CD4-positive, alpha-beta memory T cell (primary cell): ENCODE results near the gene EHD4. TPM values are rescaled to one million over a fixed set of nuclear protein-coding genes. Genes with fewer than 3 reads are reported as not detected.
A peak's percentile ranks its signal among the peaks of the same experiment; 100 is the strongest.

Experiments
- CTCF ChIA-PET: fragments of 350-600 bp; sonication (Branson Sonifier 250); formaldehyde crosslinking; loops from one replicate; lab custom pipeline; 2021; ENCODE audit warnings: inconsistent platforms; ENCODE audit not compliant: partially characterized antibody; lab: Charles Lee
- POLR2A ChIA-PET: fragments of 350-600 bp; sonication (Branson Sonifier 250); formaldehyde crosslinking; loops from one replicate; lab custom pipeline; 2021; ENCODE audit not compliant: partially characterized antibody; lab: Charles Lee
- DNase-seq, 5 donors: peaks; one replicate each; pipeline versions ENCODE4 v3.0.0 to v3.0.0-alpha.2; 2020 to 2022; ENCODE audit warnings: mixed read lengths in 1 of 5
- H3K27ac ChIP-seq: one replicate; pipeline ENCODE4 v1.7.0; 2013; ENCODE audit warnings: low read depth, low read length
- H3K27me3 ChIP-seq: 2 replicates; pipeline ENCODE4 v1.7.0; 2013; ENCODE audit warnings: mild to moderate bottlenecking, low read length, moderate library complexity; ENCODE audit not compliant: insufficient read depth
- H3K36me3 ChIP-seq: 2 replicates; pipeline ENCODE4 v1.7.0; 2013; ENCODE audit warnings: mild to moderate bottlenecking, low read length, moderate library complexity; ENCODE audit not compliant: insufficient read depth
- H3K4me1 ChIP-seq: 2 replicates; pipeline ENCODE4 v1.7.0; 2013; ENCODE audit warnings: mild to moderate bottlenecking, low read length, moderate library complexity; ENCODE audit not compliant: insufficient read depth
- H3K4me3 ChIP-seq, 2 donors: one replicate each; pipeline ENCODE4 v1.7.0; 2013; ENCODE audit warnings: low read length in 2 of 2, mild to moderate bottlenecking in 1 of 2
- H3K9me3 ChIP-seq, 2 donors: one replicate each; pipeline ENCODE4 v1.7.0; 2013; ENCODE audit warnings: low read length in 2 of 2, control low read depth in 1 of 2; ENCODE audit not compliant: control insufficient read depth in 1 of 2
- H3K27ac Mint-ChIP-seq, 7 donors: one replicate each; pipeline ENCODE4 v1.8.0; 2020 to 2021; ENCODE audit warnings: mixed read lengths in 7 of 7, mild to moderate bottlenecking in 6 of 7, inconsistent platforms in 3 of 7, moderate library complexity in 3 of 7
- H3K27me3 Mint-ChIP-seq, 2 donors: one replicate each; pipeline ENCODE4 v1.8.0; 2020 to 2021; ENCODE audit warnings: mixed read lengths in 2 of 2
- H3K36me3 Mint-ChIP-seq, 2 donors: one replicate each; pipeline ENCODE4 v1.8.0; 2020 to 2021; ENCODE audit warnings: mixed read lengths in 2 of 2, inconsistent platforms in 1 of 2, mild to moderate bottlenecking in 1 of 2
- H3K4me1 Mint-ChIP-seq, 4 donors: one replicate each; pipeline ENCODE4 v1.8.0; 2020 to 2021; ENCODE audit warnings: mixed read lengths in 4 of 4, mild to moderate bottlenecking in 1 of 4
- H3K4me3 Mint-ChIP-seq, 8 donors: one replicate each; pipeline ENCODE4 v1.8.0; 2020 to 2021; ENCODE audit warnings: mixed read lengths in 8 of 8, mild to moderate bottlenecking in 7 of 8, moderate library complexity in 6 of 8, inconsistent platforms in 3 of 8
- H3K9me3 Mint-ChIP-seq, 8 donors: one replicate each; pipeline ENCODE4 v1.8.0; 2020 to 2021; ENCODE audit warnings: mixed read lengths in 8 of 8, mild to moderate bottlenecking in 5 of 8, inconsistent platforms in 3 of 8, moderate library complexity in 1 of 8
- intact Hi-C: fragments of 100-400 bp; cut with micrococcal nuclease; formaldehyde crosslinking; loops from one replicate; pipeline ENCODE4 v1.15.1; 2023
- polyA plus RNA-seq, 2 donors: library from polyadenylated mRNA; unstranded; fragments of 300-500 nt; fragmentation: Illumina TruSeq; gene quantifications; one replicate each; pipeline ENCODE4 v1.2.3, GENCODE V29; 2021
- total RNA-seq, 2 experiments: library from RNA; stranded (reverse); gene quantifications; one replicate each; pipeline ENCODE4 v1.2.3, GENCODE V29; 2021

The EHD4 gene
- total and polyA plus RNA-seq, 4 experiments from 2014 or later: 13.9 to 16.4 (median 15.4) TPM

DNA sequence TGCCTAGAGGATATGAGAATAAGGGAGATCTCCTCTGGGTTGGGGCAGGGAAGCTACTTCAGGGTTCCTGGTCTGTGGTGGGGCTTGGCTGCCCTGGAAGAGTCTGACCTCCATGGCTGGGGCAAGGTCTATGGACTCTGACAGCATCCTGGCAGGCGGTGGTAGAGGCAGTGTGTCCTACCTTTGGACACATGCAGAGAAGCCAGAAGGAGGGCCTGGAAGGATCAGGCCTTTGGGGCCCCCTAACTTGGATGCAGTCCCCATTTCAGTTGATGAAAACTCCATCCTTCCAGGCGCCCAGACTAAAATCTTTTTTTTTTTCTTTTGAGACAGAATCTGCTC, 88.9 kb downstream of the EHD4 start:
- intact Hi-C loops: no loop called here
- Histone ChIP-seq H3K9me3 (no peaks in the 10 kb centered on the region), H3K27ac (no peak overlapping the region), H3K27me3 (no peaks in the 10 kb centered on the region), H3K4me1 (peaks cover 11% of the 10 kb centered on the region), H3K4me3 (no peak overlapping the region), H3K36me3 (no peaks in the 10 kb centered on the region)
- Mint-ChIP-seq H3K27me3 (peaks cover 0 to 10% of the 10 kb centered on the region in 2 donors), H3K36me3 (no peaks in the 10 kb centered on the region), H3K9me3 (no peaks in the 10 kb centered on the region), H3K4me3 (peak overlapping the region in 2 of 8 donors; percentile 13 to 36), H3K27ac (peak overlapping the region in 1 of 7 donors; percentile 78), H3K4me1 (peaks cover 4 to 24% (median 15%) of the 10 kb centered on the region in 4 donors)
- no peak for DNase-seq
- POLR2A ChIA-PET: interaction anchor here (1.2 kb wide), 1 partner anchor 12 kb away, joined by 3 read pairs; no protein-coding TSS in a partner anchor
- CTCF ChIA-PET: no interaction called here

DNA sequence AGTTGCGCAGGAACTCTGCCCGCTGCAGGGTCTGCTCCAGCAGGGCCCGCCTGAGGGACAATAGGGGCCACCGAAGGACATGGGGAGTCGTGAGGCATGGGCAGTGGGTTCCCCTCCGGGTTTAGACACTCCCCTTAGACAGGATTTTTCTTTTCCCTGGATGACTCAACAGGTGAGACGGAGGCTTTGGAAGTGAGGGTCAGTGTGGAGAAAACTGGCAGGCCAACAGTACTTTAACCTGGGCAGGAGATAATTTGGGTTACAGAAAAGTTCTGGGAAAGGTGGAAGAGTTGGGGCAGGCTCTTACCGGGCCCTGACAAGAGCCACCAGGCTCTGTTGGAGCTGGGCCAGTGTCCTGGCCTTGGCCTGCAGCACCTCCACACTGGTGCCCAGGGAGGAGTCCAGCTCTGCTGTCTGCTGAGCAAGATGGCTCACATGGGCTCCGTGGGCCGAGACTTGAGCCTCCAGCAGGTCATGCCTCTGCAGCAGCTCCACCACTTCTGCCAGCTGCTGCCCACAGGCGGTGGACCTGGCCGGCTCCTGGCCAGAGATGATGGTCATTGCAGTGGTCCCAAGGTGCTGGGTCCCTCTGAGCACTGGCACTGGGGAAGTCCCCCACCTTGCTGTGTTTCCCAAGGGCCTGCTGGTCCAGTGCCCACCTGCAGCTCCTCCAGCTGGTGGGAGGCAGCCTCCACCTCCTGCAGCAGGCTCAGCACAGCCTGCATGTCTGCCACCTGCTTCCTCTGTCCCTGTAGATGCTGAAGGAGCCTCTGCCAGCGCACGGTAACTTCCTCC, 89.5 kb downstream of the EHD4 start:
- Histone ChIP-seq H3K4me3 (no peak overlapping the region), H3K36me3 (no peaks in the 10 kb centered on the region), H3K27me3 (no peaks in the 10 kb centered on the region), H3K4me1 (peaks cover 5% of the 10 kb centered on the region), H3K9me3 (no peaks in the 10 kb centered on the region), H3K27ac (no peak overlapping the region)
- POLR2A ChIA-PET: interaction anchor here (1.2 kb wide), 2 partner anchors 12 kb away, joined by 3 read pairs; no protein-coding TSS in a partner anchor
- Mint-ChIP-seq H3K4me1 (peaks cover 4 to 18% (median 14%) of the 10 kb centered on the region in 4 donors), H3K27ac (peak overlapping the region in 2 of 7 donors; percentile 64 to 78), H3K4me3 (peak overlapping the region in 3 of 8 donors; percentile 13 to 36 (median 31)), H3K36me3 (no peaks in the 10 kb centered on the region), H3K27me3 (peaks cover 0 to 10% of the 10 kb centered on the region in 2 donors), H3K9me3 (no peaks in the 10 kb centered on the region)
- CTCF ChIA-PET: interaction anchor here (0.9 kb wide), 1 partner anchor 72 kb away, joined by 4 read pairs; no protein-coding TSS in a partner anchor
- no peak for DNase-seq
- intact Hi-C loops: no loop called here

DNA sequence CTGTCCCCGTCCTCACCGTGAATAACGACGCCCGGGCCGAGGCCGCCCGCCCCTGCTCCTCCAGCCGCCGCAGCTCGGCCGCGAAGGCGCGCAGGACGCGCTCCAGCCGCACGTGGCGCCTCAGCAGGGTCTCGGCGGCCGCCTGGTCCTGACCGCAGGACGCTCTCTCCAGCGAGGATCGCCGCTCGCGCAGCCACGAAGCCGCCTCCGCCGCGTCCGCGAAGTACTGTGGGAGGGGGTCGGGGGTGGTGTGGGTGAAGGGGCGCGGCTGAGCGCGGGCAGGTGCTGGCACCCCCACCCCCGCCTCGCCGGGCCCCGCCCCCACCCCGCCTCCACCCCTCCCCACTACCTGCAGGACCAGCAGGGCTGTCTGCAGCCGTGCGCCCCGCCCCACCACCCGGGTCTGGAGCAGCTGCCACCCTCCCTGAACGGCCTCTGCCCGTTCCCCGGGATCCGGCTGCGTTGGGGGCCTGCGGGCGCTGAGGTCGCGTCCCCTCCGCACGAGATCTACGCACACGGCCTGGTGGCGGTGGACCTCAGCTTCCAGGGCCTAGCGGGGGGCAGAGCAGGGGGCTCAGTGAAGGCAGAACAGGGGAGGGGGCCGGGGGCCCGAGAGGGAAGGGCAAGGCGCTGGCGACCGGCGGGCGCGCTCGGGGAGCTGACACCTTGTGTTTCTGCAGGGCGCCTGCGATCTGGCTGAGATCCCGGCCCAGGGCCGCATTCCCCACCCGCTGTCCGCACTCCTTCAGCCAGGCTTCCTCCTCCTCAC, 90.3 kb downstream of the EHD4 start:
- no peaks in the 10 kb centered on the region for H3K36me3 ChIP-seq
- H3K4me3 Mint-ChIP-seq: peak overlapping the region in 1 of 8 donors; percentile 31
- POLR2A ChIA-PET: interaction anchor here (1.2 to 2.9 kb wide), 3 partner anchors 11 to 23 kb away, joined by 3 to 8 read pairs (median 3); no protein-coding TSS in a partner anchor
- peaks cover 3% of the 10 kb centered on the region for H3K4me1 ChIP-seq
- CTCF ChIA-PET: interaction anchor here (0.9 to 1.5 kb wide), 2 partner anchors 23 to 71 kb away, joined by 4 to 7 read pairs; no protein-coding TSS in a partner anchor
- H3K27ac Mint-ChIP-seq: no peak overlapping the region
- peaks cover 0 to 10% of the 10 kb centered on the region in 2 donors for H3K27me3 Mint-ChIP-seq
- no peaks in the 10 kb centered on the region for H3K9me3 Mint-ChIP-seq
- H3K9me3 ChIP-seq: no peaks in the 10 kb centered on the region
- H3K4me3 ChIP-seq: no peak overlapping the region
- peaks cover 0 to 16% (median 11%) of the 10 kb centered on the region in 4 donors for H3K4me1 Mint-ChIP-seq
- H3K36me3 Mint-ChIP-seq: no peaks in the 10 kb centered on the region
- intact Hi-C loops: no loop called here
- no peak for DNase-seq
- no peak overlapping the region for H3K27ac ChIP-seq
- no peaks in the 10 kb centered on the region for H3K27me3 ChIP-seq

DNA sequence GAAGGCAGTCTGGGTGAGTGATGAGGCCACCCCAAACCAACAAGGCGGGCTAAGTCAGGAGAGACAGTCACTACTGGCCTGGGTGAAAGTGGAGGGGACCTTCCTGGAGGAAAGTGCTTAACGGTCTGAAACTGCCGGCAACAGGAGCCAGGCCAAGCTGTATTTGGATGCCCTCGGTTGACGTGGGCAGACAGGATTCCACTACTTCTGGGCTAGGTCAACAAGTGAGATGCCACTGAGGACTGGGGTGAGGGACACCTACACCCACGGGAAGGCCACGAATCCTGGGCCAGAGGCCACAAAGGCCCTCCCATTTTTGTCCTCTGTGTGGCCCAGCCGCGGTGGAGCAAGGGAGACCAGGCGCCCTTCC, 90.8 kb downstream of the EHD4 start:
- intact Hi-C loops: no loop called here
- Histone ChIP-seq H3K4me3 (no peak overlapping the region), H3K4me1 (peaks cover 3% of the 10 kb centered on the region), H3K27ac (no peak overlapping the region), H3K36me3 (no peaks in the 10 kb centered on the region), H3K27me3 (no peaks in the 10 kb centered on the region), H3K9me3 (no peaks in the 10 kb centered on the region)
- peaks cover 0 to 10% of the 10 kb centered on the region in 2 donors for H3K27me3 Mint-ChIP-seq
- H3K9me3 Mint-ChIP-seq: no peaks in the 10 kb centered on the region
- H3K36me3 Mint-ChIP-seq: no peaks in the 10 kb centered on the region
- ChIA-PET POLR2A (interaction anchor here (1.5 to 2.9 kb wide), 2 partner anchors 12 to 23 kb away, joined by 3 to 8 read pairs; no protein-coding TSS in a partner anchor), CTCF (interaction anchor here (1.5 kb wide), 1 partner anchor 23 kb away, joined by 7 read pairs; no protein-coding TSS in a partner anchor)
- peak overlapping the region in 4 of 7 donors; percentile 23 to 71 (median 36) for H3K27ac Mint-ChIP-seq
- peak overlapping the region; percentile 3 to 64 (median 47) for H3K4me3 Mint-ChIP-seq
- DNase-seq: no peak
- peaks cover 0 to 16% (median 11%) of the 10 kb centered on the region in 4 donors for H3K4me1 Mint-ChIP-seq

DNA sequence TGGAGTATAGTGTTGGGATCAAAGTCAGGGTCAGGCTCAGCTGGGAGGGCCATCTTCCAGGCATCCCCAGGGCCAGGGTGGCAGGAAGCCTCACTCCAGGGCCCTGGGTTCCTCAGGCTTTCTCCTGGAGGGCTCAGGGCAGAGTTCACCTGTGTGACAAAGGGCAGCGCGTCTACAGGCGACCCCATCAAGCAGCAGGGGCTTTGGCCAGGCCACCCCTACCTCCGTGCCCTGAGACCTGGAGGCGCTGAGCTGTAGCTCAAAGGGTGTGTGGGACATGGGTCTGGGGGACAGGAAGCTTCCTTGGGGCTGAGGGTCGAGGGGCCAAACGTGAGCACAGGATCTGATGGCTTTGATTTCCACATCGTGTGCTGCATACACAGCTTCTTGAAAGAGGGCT, 91.3 kb downstream of the EHD4 start:
- no peaks in the 10 kb centered on the region for H3K9me3 ChIP-seq
- H3K4me3 ChIP-seq: no peak overlapping the region
- H3K27me3 ChIP-seq: no peaks in the 10 kb centered on the region
- ChIA-PET POLR2A (interaction anchor here (1.5 to 2.9 kb wide), 2 partner anchors 12 to 24 kb away, joined by 3 to 8 read pairs; no protein-coding TSS in a partner anchor), CTCF (interaction anchor here (1.5 kb wide), 1 partner anchor 24 kb away, joined by 7 read pairs; no protein-coding TSS in a partner anchor)
- Mint-ChIP-seq H3K4me1 (peaks cover 0 to 16% (median 11%) of the 10 kb centered on the region in 4 donors), H3K27ac (peak overlapping the region in 3 of 7 donors; percentile 23 to 71 (median 42)), H3K27me3 (peaks cover 0 to 10% of the 10 kb centered on the region in 2 donors), H3K9me3 (no peaks in the 10 kb centered on the region), H3K4me3 (peak overlapping the region; percentile 3 to 64 (median 47)), H3K36me3 (no peaks in the 10 kb centered on the region)
- H3K4me1 ChIP-seq: peaks cover 3% of the 10 kb centered on the region
- H3K27ac ChIP-seq: no peak overlapping the region
- H3K36me3 ChIP-seq: no peaks in the 10 kb centered on the region
- intact Hi-C loops: no loop called here
- DNase-seq: no peak

DNA sequence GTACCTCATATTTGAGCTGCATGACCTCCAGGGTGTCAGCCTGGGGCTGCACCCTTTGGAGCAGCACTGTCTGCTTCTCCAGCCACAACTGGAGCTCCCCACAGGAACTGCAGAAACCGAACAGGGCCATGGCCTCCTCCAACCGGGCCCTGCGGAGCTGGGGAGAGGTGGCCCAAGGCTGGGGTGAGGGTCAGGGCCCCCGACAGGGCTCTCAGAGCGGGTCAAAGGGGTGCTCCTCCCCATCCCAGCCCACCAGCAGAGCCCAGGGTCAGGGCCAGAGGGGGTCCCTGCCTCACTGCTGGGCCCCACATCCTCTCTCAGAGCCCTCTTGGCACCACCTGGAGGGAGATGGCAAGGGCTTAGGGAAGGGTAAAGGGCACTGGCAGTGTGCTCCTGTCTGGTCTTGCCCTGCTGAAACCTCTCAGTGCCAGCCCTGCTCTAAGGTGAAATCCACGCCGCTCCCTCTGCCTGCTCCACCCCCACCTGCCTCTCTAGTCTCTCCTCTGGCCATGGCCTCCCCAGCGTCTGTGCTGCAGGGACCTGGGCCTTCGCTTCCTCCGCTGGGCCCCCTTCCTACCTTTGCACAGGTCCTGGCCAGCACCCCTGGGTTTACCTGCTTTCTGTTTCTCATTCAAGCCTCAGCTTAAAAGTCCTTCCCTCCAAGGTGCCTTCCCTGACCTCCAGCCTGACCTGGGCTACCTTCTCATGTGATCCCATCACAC, 92.0 kb downstream of the EHD4 start:
- Histone ChIP-seq H3K27ac (no peak overlapping the region), H3K36me3 (no peaks in the 10 kb centered on the region), H3K27me3 (no peaks in the 10 kb centered on the region), H3K9me3 (no peaks in the 10 kb centered on the region), H3K4me3 (no peak overlapping the region), H3K4me1 (peaks cover 3% of the 10 kb centered on the region)
- ChIA-PET POLR2A (interaction anchor here (2.9 kb wide), 1 partner anchor 13 kb away, joined by 8 read pairs; no protein-coding TSS in a partner anchor), CTCF (interaction anchor here (1.5 kb wide), 1 partner anchor 24 kb away, joined by 7 read pairs; no protein-coding TSS in a partner anchor)
- H3K4me1 Mint-ChIP-seq: peaks cover 0 to 13% (median 11%) of the 10 kb centered on the region in 4 donors
- no peak overlapping the region for H3K4me3 Mint-ChIP-seq
- no peaks in the 10 kb centered on the region for H3K9me3 Mint-ChIP-seq
- no peaks in the 10 kb centered on the region for H3K36me3 Mint-ChIP-seq
- DNase-seq: no peak
- H3K27me3 Mint-ChIP-seq: peaks cover 0 to 10% of the 10 kb centered on the region in 2 donors
- H3K27ac Mint-ChIP-seq: peak overlapping the region in 1 of 7 donors; percentile 4
- intact Hi-C loops: no loop called here
